Measurements from ENCODE around the gene LTBP1. TPM values are rescaled to one million over a fixed set of nuclear protein-coding genes. Genes with fewer than 3 reads are reported as not detected.

The LTBP1 gene
- total and polyA plus RNA-seq, 2 experiments from 2014 or later: 15.7 to 49.8 TPM

GRCh38 chr2:33195891-33196290 is 249.1 kb downstream of the LTBP1 start:
- no peak overlapping the region for H2AFZ ChIP-seq
- H3K79me2 ChIP-seq (replicated peaks; ENCODE audit: insufficient read depth): no peaks in the 10 kb centered on the region
- no peak overlapping the region for H3K27ac Mint-ChIP-seq
- H4K20me1 ChIP-seq (replicated peaks; ENCODE audit: insufficient read depth): no peaks in the 10 kb centered on the region
- H3K27ac ChIP-seq (ENCODE audit: low read depth): no peak overlapping the region
- no peak overlapping the region for H3K4me2 ChIP-seq
- no peaks in the 10 kb centered on the region for H3K27me3 ChIP-seq (ENCODE audit: insufficient read depth)
- peaks cover 2% of the 10 kb centered on the region; the same call in 1 of the 3 replicates for H3K36me3 Mint-ChIP-seq (ENCODE audit: low read depth)
- H3F3A ChIP-seq (replicated peaks; ENCODE audit: low read depth): no peaks in the 10 kb centered on the region
- TF ChIP-seq NANOG (IDR thresholded peaks at IDR 0.05; ENCODE audit: borderline replicate concordance) (no peak), CREB1 (CRISPR knock-in tag; IDR thresholded peaks at IDR 0.05; ENCODE audit: low read depth) (no peak), ZNF114 (CRISPR knock-in tag; IDR thresholded peaks at IDR 0.05) (no peak), ZNF462 (CRISPR knock-in tag; IDR thresholded peaks at IDR 0.05) (no peak), POLR2AphosphoS5 (IDR thresholded peaks at IDR 0.05; ENCODE audit: low read depth) (no peak), REST (IDR thresholded peaks at IDR 0.05; ENCODE audit: unreplicated experiment) (no peak), JUNB (IDR thresholded peaks at IDR 0.05; ENCODE audit: unreplicated experiment) (no peak), EZH2 (IDR thresholded peaks at IDR 0.05; ENCODE audit: low read depth, unreplicated experiment) (no peak), STAT1 (IDR thresholded peaks at IDR 0.05; ENCODE audit: unreplicated experiment) (no peak), ZNF331 (CRISPR knock-in tag; IDR thresholded peaks at IDR 0.05; ENCODE audit: low read depth) (no peak), CTCF (conservative IDR thresholded peaks at IDR 0.05; ENCODE audit: low read depth in 2 of 2) (no peak), ETS1 (IDR thresholded peaks at IDR 0.05) (no peak), EZH2phosphoT487 (IDR thresholded peaks at IDR 0.05; ENCODE audit: unreplicated experiment) (no peak)
- no peaks in the 10 kb centered on the region for H3K36me3 ChIP-seq (ENCODE audit: insufficient read depth)
- H3K4me1 Mint-ChIP-seq: peaks cover 14% of the 10 kb centered on the region; the same call in 2 of the 3 replicates
- H3K4me3 ChIP-seq: no peak overlapping the region
- no peaks in the 10 kb centered on the region for H3K9me2 ChIP-seq (ENCODE audit: insufficient read depth)
- no peaks in the 10 kb centered on the region for H3K27me3 Mint-ChIP-seq (ENCODE audit: insufficient read depth, low read depth, poor library complexity)
- peaks cover 12% of the 10 kb centered on the region; the same call in 1 of the 2 replicates for H3K4me1 ChIP-seq (ENCODE audit: insufficient read depth)
- no peak overlapping the region for H3K4me3 Mint-ChIP-seq
- DNase-seq (ENCODE audit: low spot score) (no peak), ATAC-seq (no peak)
- H3K9me3 Mint-ChIP-seq: no peaks in the 10 kb centered on the region; the same call in 2 of the 3 replicates

Data from GM23338 (cell line).